ENCODE results near the gene TXLNA.

Gene TXLNA

DNA sequence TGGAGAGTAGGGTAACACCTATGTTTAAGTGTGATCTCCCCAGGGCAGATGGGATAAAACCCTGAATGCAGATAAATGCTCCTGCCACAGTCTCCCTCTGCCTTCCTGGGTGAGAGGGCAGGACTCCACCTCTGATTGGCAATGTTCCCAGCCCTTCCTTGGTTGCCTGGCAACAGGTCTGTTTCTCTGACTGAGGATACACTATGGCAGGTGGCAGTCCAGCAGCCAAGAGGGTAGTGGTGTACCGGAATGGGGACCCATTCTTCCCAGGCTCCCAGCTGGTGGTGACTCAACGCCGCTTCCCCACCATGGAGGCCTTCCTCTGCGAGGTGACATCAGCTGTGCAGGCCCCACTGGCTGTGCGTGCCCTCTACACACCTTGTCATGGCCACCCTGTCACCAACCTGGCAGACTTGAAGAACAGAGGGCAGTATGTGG is 29.4 kb downstream of the TXLNA start, which contains the start of gene DCDC2B:
TSS of gene DCDC2B (plus strand) at position 199 of the 438 bp plus-strand sequence. CDS start at position 204, 5 bp downstream.
- DNase-seq (ENCODE audit: low read depth in 2 of 2): no peak

GRCh38 chr1:32215629-32216480 is 36.4 kb downstream of the TXLNA start:
- no peak for DNase-seq (ENCODE audit: low read depth in 2 of 2)

- DNase-seq (ENCODE audit: low read depth in 2 of 2): no peak
Measured at GRCh38 chr1:32216566-32216965, 37.1 kb downstream of the TXLNA start.

DNA sequence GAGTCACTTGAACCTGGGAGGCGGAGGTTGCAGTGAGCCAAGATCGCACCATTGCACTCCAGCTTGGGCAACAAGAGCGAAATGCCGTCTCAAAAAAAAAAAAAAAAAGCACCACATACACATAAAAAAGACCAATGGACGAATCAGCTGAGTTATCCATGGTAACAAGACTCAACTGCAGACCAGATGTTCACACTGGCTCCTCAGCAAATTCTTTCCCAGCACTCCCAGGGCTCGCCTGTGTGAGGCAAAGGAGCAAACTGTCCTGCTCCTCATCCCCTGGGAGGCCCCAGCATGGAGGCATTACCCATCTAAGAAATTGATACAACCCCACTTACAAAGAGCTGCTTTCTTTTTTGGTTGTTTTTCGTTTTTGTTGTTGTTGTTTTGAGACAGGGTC is 39.5 kb downstream of the TXLNA start:
- DNase-seq (ENCODE audit: low read depth in 2 of 2): no peak

DNA sequence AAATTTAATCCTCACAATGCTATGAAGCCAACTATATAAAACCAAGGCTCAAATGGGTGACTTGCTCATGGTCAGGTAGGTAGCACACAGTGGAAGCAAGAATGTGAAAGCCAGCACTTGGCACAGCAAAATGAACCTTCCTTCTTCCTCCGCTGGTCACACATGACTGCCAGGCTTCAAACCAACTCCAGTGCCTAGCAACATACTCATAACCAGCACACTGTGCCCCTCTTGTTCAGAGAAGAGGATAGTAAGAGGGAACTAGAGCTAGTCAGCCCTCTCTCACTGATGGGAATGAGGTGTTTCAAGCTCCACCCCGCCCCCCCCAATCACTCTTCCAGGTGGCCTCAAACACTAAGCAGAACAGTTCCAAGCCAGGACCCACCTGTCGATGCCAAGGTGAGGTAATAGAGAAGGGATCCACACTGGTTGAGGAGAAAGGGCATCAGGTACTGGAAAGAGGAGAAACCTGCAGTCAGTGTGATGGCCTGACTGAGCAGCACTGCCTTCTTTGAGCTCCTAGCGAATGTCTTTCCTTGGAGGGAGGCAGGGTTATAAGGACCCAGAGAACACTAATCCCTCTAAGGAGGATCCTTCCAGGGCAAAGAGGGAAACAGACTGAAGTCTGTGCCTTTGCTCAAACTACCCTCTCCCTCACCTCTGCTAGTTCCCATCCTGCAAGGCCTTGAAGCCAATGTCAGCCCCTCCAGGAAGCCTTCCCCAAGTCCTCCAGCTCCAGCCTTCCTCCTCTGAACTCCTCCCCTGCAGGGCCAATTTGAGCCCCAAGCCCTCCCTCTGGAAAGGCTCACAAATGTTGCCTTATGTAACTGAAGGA is 41.5 kb downstream of the TXLNA start:
- no peak for DNase-seq (ENCODE audit: low read depth in 2 of 2)

DNA sequence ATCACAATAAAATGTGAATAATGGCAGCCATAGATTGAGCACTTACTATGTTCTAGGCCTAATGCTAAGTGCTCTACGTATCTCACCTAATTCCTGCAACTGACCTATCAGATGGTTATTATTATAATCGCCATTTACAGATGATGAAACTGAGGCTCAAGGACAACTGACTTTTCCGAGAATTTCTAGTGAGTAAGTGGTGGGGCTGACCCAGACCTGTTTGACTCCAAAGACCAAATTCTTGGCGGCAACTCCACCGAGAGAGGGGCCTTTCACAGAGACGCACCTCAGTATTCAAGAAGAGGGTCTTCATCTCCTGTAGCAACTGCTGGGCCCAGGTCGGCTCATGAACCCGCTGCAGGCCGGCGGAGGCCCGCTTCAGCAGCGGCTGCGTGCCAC is 42.1 kb downstream of the TXLNA start:
- no peak for DNase-seq (ENCODE audit: low read depth in 2 of 2)

DNA sequence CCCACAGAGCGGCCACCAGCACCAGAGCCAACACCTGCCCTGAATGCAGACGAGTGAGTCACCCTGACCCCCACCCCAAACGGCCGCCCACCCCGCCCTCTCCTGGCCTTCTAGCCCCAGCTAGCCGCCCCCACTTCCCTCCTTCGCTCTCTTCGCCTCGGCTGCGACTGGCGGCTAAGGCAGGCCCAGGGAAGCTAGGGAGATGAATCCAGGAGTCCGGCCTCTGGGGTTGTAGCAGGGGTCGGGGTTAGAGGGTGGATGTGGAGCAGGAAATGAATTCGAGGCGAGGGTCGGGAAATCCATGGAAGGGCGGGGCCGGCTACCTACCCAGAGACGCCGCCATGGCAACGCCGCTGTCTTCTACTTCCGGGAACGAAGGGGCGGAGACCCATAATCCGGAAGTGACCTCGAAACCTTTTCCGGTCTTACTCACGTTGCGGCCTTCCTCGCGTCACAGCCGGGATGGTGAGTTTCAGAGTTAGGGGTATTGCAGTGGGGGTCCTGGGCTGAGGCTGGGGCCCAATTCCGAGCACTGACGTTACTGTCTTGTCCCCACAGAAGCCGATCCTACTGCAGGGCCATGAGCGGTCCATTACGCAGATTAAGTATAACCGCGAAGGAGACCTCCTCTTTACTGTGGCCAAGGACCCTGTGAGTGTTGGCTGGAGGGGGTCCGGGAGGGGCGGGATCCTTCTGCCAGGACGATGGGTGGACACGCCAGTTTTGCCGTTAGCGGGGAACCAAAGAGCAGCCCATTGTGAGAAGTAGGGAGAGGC is 42.7 kb downstream of the TXLNA start, which contains the start of the genes EIF3I and TMEM234:
TSS of gene EIF3I (plus strand) at position 428 of the 776 bp plus-strand sequence. CDS start at position 463, 35 bp downstream.
TSS of gene TMEM234 (minus strand) at position 374 of the 776 bp plus-strand sequence. CDS start at position 343, 31 bp downstream.
- DNase-seq (ENCODE audit: low read depth in 2 of 2): peak; percentile 89 to 90

- DNase-seq (ENCODE audit: low read depth in 2 of 2): no peak
Measured at GRCh38 chr1:32223683-32224082, 44.2 kb downstream of the TXLNA start.

- no peak for DNase-seq (ENCODE audit: low read depth in 2 of 2)
Measured at GRCh38 chr1:32224285-32224684, 44.8 kb downstream of the TXLNA start.

- DNase-seq (ENCODE audit: low read depth in 2 of 2): no peak
Measured at GRCh38 chr1:32228771-32229170, 49.3 kb downstream of the TXLNA start.

DNA sequence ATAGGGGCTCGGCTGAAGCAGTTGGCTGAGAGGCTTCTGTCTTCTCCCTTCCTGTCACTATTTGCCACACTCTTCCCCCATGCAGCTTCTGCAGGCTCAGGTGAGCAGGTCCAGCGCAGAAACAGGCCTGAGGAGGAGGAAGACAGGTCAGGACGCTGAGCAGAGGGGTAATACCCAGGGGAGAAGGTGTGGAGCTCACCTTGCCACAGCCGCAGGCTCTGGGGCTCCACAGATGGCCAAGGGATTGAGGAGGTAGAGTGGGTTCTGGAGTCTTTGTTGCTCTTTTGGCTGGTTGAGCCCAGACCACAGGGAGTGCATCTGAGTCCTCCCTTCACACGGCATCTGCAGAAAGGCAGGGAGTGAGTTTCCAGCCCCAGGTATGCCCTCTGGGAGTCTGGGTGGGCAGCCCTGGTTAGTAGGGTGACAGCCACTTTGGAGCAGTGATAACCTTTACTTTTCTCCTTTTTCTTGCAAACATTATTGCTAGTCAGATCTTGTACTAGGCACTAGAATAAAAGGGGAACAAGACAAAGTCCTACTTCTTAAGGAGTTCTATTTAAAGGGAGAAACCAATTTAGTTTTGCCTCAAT is 52.5 kb downstream of the TXLNA start:
- no peak for DNase-seq (ENCODE audit: low read depth in 2 of 2)

GRCh38 chr1:32232558-32233304 is 53.3 kb downstream of the TXLNA start:
- DNase-seq (ENCODE audit: low read depth in 2 of 2): no peak

GRCh38 chr1:32234792-32235191 is 55.3 kb downstream of the TXLNA start:
- DNase-seq (ENCODE audit: low read depth in 2 of 2): no peak

- DNase-seq (ENCODE audit: low read depth in 2 of 2): no peak
Measured at GRCh38 chr1:32239337-32239736, 59.9 kb downstream of the TXLNA start.

DNA sequence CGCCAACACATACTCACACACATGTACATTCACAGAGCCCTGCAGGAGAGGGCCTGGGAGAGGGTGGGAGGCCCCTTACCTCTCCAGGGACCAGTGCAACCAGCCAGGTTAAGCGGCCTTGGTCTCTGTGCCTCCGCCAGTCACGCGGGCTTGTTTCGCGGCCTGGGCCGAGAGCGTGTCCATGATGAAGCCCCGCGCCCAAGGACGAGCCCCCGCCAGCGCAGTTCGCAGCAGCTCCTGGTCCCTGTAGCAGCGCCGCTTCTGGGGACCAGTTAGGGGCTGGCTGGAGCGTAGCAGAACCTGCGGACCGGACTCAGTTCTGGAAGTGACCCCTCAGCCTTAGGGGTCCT is 60.3 kb downstream of the TXLNA start:
- DNase-seq (ENCODE audit: low read depth in 2 of 2): no peak

DNA sequence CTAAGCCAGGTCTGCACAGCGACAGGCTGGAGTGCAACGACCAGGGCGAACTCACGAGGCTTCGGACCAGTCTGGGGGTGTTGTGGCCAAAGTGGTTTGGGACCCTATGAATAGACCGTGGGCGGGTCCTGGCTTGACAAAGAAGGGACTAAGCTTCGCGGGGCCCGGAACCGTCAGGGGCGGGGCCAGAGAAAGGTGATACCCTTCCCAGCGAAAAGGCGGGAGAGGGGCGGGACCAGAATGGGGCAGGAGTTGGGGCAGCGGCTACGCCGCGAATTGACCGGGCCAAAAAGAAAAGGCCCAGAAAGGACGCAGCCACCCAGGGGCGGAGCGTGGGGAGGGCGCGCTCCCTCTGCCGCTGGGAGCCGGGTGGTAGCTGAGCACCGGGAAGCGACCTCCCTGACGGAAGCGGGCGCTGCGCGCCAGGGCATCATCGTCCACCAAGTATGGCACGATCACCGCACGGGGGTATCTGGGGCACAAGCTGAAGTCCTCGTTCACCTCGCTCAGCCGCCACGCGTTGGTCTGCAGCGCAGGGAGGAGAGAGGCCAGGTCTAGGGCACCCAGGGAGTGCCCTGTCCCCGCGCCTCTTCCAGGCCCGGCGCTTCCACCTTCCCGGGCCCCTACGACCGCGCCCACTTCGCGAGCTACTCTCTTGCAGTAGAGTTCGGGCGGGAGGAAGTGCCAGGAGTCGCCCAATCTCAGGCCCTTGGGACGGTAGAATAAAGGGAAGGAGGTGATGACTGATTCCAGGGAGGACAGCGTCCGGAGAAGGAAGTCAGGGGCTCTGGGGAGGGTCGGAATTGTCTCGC is 60.9 kb downstream of the TXLNA start:
- peak in 1 of 2 donors; percentile 28 for DNase-seq (ENCODE audit: low read depth in 2 of 2)

GRCh38 chr1:32241001-32241763 is 61.7 kb downstream of the TXLNA start:
- no peak for DNase-seq (ENCODE audit: low read depth in 2 of 2)

GRCh38 chr1:32242341-32242851 is 62.9 kb downstream of the TXLNA start:
- DNase-seq (ENCODE audit: low read depth in 2 of 2): no peak

GRCh38 chr1:32246888-32247273 is 67.4 kb downstream of the TXLNA start, which contains the start of gene FAM167B:
Gene FAM167B, plus strand, starts transcription at chr1:32247222. Its CDS starts 200 bp downstream, at chr1:32247422.
- DNase-seq (ENCODE audit: low read depth in 2 of 2): no peak
